Measurements from ENCODE around the gene NPDC1.

- TF ChIP-seq EZH2 (IDR thresholded peaks at IDR 0.05; ENCODE audit: insufficient read depth, poor library complexity, severe bottlenecking): no peak
- TF ChIP-seq EZH2phosphoT487 (IDR thresholded peaks at IDR 0.05; ENCODE audit: insufficient read depth, low read depth): no peak
Measured at GRCh38 chr9:137015540-137015930, 30.4 kb downstream of the NPDC1 start.
